ENCODE results near the gene ANKRD39.
A peak's percentile ranks its signal among the peaks of the same experiment; 100 is the strongest.

The ANKRD39 gene

DNA sequence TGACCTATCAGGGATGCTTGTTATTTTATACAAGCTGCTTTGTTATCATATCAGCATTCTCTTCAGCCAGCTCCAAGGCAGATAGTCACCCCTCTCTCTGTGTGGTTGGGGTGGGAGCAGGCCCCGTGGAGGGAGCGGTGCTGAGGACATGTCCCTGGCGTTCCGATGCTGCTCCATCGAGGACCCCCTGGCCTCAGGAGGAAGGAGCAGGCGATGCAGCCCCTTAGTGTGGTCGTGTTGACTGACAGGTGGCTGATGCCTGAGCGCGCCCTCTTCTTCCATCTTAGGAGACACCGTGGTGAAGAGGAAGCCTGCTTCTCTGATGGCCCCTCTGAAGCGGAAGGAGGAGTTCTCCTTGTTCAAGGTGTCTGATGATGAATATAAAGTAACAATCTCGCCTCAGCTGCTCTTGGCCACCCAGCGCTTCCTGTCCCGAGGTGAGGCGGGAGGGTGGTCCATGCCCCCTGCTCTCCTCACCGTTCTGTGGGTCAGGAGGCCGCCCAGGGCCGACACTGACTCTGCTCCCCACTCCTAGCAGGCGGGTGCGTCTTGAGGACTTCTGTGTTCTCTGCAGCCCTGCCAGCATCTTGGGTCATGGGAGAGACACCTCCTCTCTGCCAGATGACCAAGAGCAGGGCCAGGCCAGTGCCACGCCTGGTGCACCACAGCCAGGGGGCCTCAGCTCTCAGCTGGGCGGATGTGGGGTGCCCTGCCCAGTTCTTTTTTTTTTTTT, 31.1 kb downstream of the ANKRD39 start:
- DNase-seq (ENCODE audit: low read depth), result no peak

DNA sequence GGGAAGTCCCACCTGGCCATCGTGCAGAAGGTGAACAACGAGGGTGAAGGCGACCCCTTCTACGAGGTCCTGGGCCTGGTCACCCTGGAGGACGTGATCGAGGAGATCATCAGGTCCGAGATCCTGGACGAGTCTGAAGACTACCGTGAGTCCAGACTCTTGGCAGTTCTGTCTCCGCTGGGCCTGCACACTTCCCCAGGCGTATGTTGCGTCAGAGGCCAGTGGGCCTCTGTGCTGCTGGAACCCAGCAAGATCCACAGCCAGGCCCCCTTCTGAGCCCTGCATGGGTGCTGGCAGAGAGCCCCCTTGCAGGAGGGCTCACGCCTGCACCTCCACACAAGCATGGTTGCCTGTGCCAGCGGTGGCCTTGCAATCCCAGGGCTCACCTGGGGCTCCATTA, 32.8 kb downstream of the ANKRD39 start:
- DNase-seq (ENCODE audit: low read depth), result no peak

GRCh38 chr2:96824079-96824870, 33.5 kb downstream of the ANKRD39 start:
- DNase-seq (ENCODE audit: low read depth), result no peak

- no peak for DNase-seq (ENCODE audit: low read depth)
Observed at GRCh38 chr2:96823198-96823597, 34.6 kb downstream of the ANKRD39 start.

DNA sequence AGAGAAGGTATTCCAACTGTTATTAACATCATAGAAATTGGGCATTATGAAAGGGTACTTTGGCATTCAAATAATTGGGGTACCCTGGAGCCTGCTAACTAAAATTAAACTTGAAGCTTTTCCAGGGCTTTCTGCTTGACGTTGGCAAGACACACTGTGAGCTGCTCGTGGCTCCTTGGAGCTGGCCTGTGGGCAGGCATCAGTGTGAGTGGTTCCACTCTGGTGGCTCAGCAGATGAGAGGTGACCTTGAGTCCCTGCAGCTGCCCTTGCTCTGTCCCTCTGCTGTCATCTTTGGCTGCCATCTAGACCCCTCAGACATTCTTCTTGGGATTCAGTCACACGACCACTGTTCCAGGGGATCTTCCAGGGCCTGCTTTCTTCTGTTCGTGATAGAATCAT, 35.0 kb downstream of the ANKRD39 start:
- no peak for DNase-seq (ENCODE audit: low read depth)

GRCh38 chr2:96821113-96821675, 36.6 kb downstream of the ANKRD39 start:
- no peak for DNase-seq (ENCODE audit: low read depth)

DNA sequence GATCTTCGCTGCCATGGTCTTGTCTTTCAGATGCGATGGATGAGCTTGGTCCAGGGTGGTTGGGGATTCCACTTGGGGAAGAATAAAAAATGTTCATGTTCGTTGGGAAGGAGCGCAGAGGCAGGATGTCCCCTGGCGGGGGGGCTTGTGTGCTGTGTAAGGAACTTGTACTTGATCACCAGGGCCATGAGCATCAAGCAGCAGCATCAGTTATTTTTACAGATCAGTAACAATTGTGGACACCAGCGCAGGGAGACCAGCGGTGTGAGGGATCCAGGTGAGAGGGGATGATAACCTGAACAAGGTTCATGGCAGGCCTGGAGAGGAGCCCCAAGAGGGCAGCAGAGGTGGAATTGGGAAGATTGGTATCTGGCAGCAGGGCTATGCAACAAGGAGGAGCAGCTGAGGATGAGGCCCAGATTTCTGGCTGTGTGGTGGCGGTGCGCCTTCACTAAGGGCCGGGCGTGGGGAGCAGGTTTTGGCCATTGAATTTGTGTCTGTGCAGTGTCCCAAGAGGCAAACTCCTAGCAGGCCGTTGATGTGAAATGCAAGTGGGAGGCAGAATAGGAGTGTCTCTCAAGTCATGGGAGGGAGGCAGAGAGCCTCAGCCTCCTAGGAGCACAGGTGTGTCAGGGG, 37.8 kb downstream of the ANKRD39 start:
- no peak for DNase-seq (ENCODE audit: low read depth)

GRCh38 chr2:96819128-96819875, 38.5 kb downstream of the ANKRD39 start:
- no peak for DNase-seq (ENCODE audit: low read depth)

DNA sequence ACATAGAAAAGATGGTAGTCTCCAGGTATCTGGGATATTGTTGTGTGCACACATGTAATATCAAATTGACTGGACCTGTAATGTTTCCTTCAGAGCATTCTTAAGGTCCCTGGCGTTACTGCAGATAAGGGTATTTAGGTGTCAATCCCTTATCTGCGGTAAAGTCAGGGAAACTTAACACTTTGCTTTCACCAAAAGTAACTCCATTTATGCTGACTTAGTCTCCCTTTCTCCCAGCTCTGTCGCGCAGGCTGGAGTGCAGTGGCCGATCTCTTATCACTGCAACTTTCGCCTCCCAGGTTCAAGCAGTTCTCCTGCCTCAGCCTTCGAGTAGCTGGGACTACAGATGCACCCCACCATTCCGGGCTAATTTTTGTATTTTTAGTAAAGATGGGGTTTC, 39.9 kb downstream of the ANKRD39 start:
- DNase-seq (ENCODE audit: low read depth), result no peak

DNA sequence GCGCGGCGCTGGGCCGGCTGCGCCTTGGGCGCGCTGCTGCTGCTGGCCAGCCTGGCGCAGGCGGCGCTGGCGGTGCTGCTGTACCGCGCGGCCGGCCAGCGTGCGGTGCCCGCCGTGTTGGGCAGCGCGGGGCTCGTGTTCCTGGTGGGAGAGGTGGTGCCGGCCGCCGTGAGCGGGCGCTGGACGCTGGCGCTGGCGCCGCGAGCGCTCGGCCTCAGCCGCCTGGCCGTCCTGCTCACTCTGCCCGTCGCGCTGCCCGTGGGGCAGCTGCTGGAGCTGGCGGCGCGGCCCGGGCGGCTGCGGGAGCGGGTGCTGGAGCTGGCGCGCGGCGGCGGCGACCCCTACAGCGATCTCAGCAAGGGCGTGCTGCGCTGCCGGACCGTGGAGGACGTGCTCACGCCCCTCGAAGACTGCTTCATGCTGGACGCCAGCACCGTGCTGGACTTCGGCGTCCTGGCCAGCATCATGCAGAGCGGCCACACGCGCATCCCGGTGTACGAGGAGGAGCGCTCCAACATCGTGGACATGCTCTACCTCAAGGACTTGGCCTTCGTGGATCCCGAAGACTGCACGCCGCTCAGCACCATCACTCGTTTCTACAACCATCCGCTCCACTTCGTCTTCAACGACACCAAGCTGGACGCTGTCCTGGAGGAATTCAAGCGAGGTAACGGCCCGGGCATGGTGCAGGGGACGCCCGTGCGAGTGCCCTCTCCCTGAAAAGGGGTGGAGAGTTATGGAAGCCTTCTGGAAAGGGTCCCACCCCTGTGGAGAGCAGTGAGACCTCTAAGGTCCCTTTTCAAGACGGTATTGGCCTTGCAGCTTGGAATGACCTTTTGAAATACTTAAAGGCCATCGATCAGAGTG, 40.7 kb downstream of the ANKRD39 start:
- no peak for DNase-seq (ENCODE audit: low read depth)

DNA sequence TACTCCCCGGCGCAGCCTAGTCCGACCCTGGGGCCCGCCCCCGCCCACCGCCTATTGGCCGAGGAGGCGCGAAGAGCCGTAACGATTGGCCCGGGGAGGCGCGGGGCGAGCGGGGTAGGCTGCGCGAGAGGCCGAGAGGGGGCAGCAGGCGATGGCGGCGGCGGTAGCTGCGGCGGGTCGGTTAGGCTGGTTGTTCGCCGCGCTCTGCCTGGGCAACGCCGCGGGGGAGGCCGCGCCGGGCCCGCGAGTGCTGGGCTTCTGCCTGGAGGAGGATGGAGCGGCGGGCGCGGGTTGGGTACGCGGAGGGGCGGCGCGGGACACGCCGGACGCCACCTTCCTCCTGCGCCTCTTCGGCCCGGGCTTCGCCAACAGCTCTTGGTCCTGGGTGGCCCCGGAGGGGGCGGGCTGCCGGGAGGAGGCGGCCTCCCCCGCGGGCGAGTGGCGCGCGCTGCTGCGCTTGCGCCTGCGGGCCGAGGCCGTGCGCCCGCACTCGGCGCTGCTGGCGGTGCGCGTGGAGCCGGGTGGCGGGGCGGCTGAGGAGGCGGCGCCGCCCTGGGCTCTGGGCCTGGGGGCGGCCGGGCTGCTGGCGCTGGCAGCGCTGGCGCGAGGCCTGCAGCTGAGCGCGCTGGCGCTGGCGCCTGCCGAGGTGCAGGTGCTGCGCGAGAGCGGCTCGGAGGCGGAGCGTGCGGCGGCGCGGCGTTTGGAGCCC, 41.5 kb downstream of the ANKRD39 start, which contains the start of gene CNNM3:
CNNM3 (plus strand) TSS at position 142 of the 709 bp plus-strand sequence; CDS start at position 152, 10 bp downstream.
- DNase-seq (ENCODE audit: low read depth), result peak; percentile 92

DNA sequence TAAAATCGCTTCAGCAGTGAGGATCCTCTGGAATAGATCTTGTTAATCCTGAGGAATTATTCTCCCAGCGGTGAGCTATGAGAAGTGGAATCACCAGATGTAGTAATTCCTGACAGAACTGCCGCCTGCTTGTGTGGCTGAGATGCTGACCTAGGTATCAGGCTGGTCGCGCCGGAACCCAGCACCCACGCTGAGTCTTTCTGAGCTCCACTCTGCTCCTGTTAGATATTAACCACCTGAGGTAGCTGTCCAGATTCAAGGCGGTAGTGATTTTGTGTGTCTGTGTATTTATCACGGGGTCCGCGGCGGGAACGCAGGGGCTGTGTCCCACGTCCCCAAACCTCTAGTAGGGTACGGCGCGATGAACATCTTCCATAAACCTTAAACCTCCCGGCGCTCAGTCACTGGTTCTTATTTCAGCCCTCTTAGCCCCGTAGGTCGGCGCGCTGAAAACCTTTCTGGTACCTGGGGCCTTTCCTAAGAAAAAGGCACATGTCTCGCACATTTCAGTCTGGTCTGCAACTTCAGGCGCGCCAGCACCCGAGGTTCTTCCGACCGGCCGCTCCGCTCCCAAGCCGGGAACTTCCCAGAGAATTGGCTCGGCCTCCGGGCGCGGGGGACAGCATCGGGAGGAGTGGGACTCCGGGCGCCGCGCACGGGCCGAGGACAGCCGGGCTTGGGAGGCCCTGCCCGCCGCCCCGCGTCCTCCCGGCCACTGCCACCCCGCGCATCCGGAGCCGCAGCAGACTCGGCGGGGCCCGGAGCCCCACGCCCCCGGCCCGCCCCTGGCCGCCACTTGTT, 42.3 kb downstream of the ANKRD39 start:
- no peak for DNase-seq (ENCODE audit: low read depth)

GRCh38 chr2:96813656-96814055, 44.2 kb downstream of the ANKRD39 start:
- no peak for DNase-seq (ENCODE audit: low read depth)

GRCh38 chr2:96811917-96812316, 45.9 kb downstream of the ANKRD39 start:
- no peak for DNase-seq (ENCODE audit: low read depth)

DNA sequence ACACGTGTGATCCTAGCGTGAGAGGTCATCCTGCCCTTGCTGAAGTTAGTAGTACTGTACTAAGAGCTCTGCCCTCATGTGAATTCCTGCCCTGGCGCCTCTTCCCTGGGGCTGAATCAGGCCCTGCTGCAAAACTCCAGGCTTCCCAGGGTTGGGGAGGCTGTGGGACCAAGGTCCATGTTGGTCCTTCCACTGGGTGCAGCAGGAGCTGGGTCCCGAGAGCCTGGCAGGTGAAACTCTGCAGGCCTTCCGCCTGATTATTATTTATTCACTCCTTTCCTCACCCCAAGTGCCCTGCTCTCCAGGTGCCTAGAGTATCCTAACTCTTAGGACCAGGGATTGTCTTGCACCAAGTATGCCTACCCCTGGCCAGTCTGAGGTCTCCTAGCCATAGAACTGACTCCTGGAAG, 47.0 kb downstream of the ANKRD39 start:
- DNase-seq (ENCODE audit: low read depth), result no peak

DNA sequence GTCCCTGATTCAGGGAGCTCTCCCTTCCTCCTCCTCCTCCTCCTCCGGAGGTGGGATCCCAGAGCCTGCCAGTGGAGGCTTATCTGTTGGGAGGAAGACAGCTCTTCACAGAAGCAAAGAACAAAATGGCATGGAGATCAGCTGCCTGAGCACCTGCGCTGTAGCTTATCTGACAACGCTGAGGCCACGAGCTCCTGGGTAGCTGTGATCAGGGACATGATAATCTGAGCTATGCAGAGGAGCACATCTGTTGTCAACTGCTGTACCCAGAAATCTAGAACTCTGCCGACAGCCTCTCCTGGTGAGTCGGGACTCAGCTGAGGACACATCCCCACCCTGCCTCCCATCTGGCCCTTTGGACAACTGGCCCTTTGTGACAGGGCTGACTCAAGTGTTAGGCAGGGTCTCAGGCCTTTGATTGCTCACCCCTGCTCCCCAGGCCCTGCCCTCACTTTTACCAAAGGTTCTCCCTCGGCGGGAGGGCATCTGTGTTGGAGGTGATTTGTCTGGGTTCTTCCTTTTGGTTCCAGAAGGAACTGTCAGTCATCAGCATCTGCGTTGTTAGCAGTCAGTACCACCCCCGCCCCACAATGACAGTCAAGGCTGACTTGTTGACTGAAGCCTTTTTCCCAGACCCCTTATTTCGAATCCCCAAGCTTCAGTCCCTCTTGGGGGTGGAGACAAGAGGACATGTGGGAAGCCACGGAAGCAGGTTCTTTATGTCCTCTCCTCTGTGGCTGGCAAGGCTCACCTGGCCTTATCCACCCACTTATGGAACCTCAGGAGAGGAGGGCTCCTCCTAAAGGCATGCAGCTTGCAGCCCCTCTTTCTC, 47.6 kb downstream of the ANKRD39 start:
- DNase-seq (ENCODE audit: low read depth), result no peak

GRCh38 chr2:96809216-96809882, 48.5 kb downstream of the ANKRD39 start:
- DNase-seq (ENCODE audit: low read depth), result no peak

Data from T-helper 22 cell (primary cell).